GM20431 (cell line): ENCODE measurements around the gene ELMO2.
"Not testable (repeated sequence)": the region's sequence is repeated elsewhere in the genome, so short reads cannot be mapped to it uniquely, and the experiment has no call there.

Source experiments
- in situ Hi-C: fragments of 300-500 bp; cut with MseI, MboI; formaldehyde crosslinking; loops from one replicate; pipeline ENCODE4 v1.15.0; 2020; ENCODE audit warnings: low sequenced_read_pairs; ENCODE audit not compliant: unreplicated experiment

The ELMO2 gene

DNA sequence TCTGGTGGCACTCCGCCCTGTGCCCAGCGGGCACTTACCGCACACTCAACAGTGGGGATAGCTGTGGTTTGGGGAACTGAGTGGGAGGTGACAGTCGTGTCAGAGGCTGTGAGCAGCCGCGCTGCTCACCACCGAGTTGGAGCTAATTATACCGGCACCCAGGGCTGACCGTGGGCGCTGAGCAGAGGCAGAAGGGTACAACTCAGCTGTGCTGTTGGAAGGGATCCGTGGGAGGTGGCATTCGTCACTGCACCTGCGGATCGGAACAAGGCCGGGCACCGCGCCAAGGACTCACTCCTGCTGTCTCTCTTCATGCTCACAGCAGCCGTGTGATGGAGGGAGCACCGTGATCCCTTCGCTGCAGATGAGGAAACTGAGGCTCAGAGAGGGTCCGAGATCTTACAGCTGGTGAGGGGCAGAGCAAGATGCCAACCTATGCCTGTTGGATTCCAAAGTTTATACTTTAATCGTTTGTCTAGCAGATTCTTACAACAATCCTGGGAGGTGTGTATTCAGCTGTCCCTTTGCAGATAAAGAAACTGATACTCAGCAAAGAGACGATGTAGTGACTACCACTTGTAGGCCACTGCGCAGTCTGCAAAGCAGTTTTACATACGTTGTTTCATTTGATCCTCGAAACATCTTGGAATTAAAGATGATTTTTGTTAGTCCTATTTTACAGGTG is 713 bp upstream of the ELMO2 start:
- in situ Hi-C loops, result no loop called here

DNA sequence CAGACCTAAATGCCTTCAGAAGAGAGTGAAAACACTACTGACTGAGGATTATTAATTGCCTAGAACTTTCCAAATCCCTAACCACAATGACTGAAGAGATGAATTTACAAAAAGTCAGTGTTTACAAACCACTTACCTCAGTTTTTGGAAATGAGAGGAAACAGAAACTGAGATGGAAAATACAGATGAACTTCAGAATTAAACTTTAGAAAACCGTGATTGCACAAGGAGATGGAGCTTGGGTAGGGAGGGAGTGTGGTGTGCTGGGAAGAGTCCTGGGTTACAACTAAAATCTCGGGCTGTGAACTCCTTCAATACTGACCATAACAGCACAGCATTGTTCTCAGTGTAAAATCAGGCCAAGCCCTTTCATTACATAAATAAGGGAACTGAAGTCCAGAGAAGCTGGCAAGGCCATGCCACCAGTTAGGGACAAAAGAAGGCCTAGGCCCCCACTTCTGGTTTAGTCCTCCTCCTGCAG is 4.0 kb downstream of the ELMO2 start:
- in situ Hi-C loops, result no loop called here

DNA sequence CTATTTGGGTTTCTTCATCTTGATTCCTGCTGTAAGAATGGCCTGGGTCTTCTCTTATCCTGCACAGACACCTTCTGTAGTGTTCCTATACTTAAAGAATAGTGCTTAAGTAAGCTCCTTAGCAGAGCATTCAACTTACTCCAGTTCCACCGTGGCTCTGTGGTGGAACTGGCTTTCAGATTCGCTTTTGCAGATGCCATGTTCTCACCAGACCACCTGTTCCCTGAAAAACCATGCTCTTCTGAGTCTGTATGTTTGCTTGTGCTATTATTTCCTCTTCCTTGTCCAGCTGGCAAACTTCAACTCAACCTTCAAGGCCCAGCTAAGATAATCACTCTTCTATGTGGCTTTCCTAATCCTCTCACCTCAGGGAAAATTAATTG is 4.9 kb downstream of the ELMO2 start:
- in situ Hi-C loops, result no loop called here

DNA sequence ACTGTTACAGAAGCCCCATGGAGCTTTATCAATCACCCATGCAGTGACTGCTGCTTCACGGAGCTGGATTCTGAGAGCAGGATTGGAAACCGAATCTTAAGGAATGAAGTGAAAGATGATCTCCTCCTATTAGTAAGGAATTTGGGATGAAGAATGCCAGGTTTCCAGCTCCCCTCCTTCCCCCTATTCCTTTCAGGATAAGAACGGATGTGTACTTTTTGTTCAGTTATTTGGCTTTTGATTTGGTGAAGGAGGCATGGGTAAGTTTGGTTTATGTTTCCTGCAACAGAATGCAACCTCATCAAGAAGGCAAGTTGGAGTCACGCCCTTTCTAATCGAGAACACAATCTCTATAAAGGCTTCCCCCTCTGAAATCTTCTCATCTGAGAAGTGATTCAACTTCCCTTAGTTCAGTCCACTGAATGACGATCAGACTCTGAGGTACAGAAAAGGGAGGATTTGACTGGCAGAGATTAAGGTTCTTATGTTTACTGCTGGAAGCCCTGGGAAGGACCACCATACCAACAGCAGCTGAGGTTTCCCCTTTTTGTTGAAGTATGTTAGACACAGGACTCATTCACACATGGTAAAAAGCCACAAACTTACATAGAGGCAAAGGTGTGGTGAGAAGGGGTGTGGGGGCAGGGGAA is 5.5 kb downstream of the ELMO2 start:
- in situ Hi-C loops, result no loop called here

DNA sequence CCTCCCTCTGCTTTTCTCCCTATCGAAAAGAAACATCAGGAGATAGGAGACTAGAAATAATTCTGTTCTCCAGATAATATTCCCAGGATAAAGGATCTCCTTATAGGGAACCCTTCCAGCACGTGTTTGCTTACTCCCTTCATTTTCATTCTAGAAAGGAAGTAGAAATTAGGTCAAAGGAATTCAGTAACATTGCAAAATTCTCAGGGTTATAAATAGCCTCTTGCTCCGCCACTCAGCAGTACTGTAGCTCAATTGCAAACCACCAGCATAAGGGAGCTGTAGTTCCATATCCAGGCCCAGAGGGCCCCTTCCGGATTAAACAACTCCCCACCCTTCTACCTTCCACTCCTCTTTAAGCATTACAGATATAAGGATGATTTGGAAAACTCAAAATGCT is 6.2 kb downstream of the ELMO2 start:
- in situ Hi-C loops, result no loop called here

DNA sequence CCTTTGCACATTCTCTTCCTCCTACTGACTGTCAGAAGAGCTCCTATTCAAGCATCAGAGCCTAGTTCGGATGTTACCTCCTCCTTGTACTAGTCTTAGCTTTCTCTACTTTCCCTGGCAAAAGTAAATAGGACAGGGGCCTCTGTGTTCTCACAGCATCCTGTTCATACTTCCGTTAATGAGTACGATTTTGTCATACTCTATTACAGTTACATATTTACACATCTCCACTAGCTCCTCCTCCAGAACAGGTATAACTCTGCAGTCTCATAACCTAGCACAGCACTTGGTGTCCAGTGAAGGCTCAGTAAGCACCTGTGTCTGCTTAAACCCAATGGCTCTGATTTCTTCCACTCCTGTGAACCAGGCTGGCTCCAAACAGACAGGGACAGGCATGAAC is 7.0 kb downstream of the ELMO2 start:
- in situ Hi-C loops, result no loop called here

DNA sequence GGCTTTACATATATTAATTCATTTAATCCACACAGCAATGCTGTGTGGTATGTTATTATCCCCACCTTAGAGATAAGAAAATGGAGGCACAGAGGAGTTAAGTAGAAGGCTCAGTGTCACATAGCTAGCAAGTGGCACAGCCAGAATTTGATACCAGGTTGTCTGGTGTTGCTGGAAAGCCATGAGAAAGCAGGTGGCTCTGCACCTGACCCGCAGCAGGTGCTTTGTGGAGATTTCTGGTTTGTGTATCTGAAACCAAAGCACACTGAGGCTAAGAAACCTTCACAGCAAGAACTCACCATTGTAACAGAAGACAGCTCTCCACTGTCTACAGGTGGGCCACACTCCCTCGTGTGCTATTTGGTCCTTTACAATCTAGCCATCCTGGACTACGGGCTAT is 7.5 kb downstream of the ELMO2 start:
- in situ Hi-C loops, result no loop called here

DNA sequence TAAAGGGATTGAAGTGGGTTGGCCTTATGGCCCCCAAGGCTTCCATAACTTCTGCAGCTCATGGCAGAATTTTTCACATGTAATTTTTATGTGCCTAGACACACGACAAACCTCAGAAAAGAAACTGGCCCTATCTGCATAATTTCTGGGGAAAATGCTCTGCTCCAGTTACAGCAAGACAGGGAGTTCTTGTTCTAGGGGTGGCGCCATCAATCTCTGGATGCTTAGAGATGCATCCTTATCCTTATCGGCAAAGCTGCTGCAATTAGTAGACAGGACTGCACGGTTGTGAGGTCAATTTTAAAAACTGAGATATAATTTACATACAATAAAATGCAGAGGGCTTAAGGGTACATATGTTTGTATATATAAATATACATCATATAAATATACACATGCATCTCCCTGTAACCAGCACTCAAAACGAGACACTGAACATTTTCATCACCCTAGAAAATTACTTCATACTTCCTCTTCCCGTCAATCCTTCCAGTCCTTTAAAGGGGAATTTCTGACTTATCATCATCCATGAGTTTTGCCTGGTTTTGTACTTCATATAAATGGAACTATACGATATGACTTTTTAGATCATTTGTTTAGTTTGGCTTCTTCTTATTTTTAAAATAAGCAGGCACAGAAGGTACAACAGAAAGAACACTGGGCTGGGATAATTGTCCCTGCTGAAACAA is 10.2 kb downstream of the ELMO2 start:
- in situ Hi-C loops, result no loop called here

DNA sequence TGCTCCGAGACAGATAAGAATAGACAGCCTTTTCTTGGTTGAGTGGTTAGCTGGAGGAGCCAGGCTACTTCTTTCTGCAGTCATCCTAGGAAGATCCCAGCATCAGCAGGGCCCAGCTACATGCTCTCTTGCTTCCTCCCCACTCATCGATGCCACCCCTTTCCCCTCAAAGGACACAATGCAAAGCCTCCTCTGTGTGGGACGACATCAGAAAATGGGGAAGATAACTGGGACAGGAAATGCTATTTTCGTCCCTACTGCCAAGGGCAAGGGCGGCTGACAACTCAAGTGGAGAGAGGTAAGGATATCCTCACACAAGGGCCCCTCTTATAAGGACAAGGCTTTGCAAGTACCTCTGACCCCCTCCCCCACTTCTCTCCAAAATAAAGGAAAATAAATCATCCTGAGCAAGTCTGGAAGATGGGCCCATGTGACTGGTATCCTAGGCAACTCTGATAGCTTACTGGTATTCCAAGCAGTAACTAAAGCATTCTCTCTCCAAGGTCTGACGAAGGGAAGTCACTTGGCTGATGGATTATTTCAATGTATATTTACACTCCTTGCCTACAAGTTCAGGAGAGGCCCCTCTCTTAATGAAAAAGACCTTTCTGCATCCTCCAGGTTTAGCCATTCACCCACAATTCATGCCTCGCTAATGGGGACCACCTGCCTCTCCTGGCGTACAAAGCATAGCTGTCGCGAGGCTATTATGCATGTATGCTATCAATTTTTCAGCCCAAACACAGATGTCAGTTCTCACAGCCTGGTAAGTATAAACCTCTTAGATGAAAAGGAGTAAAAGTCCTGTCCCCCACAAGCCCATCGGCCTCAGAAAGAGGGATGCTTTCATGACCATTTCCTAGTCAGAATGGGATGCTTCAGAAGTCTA is 11.3 kb downstream of the ELMO2 start:
- in situ Hi-C loops, result no loop called here

DNA sequence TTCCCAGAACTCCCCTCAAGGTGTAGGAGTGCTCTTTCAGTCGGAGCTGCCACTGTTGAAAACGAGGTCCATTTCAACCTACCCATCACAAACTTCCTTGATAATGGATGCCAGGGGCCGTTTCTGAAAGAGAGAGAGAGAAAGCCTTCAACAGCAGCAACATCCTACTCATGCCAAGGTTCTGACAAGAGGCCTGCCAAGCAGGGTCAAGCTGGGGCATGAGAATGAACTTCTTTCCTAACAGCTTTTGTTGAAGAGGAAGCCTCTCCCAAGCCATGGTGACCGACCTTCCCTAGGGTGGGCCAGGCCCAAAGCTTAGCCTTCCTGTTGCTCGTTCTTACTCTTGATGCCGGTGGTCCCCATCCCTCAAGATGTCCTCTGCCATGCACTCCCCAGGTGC is 12.4 kb downstream of the ELMO2 start:
- in situ Hi-C loops, result no loop called here

DNA sequence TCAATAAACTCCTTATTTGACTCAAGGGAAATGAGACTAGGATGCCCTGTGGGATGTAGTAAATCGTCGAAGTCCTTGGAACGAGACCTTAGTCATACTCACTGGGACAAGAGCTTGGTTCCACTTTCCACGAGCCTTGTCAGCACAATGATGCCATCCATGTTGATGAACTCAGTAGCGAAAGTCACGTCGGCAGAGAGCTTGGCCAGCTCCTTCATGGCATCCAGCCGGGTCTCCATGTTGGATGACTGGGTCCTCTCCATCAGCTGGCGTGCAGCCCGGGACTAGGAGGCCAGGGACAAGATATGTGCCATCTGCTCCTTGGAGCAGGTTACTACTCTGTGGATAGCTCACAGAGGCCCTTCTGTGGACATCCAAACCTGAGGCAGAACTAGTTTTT is 17.5 kb downstream of the ELMO2 start:
- in situ Hi-C loops, result no loop called here

DNA sequence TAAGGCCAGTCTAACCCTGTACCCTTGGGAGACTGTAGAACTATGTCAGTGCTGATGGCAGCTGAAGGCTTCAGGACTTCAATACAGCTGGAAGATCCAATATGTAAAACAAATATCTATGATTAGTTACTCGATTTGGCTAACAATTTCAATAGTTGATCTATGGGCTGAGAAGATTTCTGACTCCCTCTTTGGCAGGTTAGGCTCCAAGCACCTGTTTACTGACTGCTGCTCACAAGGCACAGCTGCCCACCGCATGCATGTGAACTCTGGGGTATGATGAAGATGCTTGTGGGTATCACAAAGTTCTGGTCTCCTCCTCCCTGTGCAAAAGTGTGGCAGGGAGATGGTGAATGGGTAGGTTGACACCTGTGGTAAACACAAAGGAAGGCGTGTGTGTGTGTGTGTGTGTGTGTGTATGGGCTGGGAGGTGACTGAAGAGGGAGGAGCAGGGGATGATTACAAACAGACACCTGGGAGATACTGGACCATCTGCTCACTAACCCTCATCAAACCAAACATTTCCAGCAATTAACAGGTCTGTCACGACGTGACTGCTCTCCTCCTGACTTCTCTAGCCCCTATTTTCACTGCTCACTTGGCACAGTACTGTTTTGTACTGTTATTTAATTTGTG is 18.1 kb downstream of the ELMO2 start:
- in situ Hi-C loops, result no loop called here

DNA sequence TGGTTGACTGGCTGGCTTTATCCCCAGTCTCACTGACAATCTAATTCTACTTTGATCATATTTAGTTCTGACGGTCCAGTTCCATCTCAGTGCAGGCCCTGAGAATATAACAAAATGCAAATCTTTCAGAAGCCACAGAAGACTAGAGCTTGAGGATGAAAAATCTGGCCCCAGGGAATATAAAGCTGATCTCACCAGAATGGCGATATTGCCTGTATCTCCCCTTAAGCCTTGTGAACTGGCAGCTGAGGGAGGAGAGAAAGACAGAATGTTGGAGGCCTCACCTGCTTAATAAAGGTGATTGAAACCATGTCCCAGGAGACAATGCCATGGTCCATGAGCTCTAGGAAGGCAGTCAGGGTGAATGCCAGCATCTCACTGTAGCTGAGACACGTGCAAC is 19.4 kb downstream of the ELMO2 start:
- in situ Hi-C loops, result not testable (repeated sequence)

DNA sequence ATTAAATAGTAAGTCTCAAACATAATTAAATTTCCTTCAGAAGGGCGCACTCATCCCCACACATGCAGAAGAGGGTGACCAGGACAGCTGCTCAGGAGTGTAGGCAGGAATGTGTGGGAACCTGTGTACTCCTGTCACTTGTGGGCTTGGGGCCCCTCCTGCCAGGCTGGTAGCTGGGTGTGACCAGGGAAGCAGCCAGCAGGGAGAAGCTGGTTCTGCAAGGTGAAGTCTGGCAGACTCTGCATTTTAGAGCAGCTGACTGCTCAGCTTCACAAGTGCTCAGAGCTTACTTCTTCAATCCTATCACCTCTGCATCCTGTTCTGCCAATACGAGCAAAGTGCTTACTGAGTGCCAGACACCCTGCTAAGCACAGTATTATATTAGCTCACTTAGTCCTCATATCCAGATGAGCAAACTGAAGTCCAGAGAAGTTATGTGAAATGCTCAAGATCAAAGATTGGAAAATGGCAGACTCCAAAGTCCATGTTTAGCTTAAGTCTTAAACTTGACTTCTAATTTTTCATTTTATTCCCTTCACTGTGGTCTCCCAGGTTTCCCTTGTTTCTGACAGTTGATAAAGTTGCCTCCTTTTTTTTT is 27.9 kb downstream of the ELMO2 start:
- in situ Hi-C loops, result no loop called here

DNA sequence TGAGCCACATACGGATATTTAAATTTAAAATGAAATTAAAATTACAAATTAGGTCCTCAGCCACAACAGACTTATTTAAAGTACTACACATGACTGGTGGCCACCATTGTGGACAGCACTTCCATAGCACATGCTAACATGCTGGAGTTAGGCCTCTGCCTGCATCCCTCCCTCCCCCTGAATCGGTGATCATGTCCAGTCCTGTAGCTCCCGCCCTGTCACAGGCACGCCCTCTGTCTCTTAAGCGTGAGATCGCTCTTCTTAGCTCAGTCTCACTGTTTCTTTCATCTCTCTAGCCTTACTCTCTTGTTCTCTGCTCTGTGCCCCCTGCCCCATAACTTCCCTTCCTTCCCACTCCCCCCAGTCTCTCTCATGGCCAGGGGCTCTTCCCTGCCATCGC is 28.9 kb downstream of the ELMO2 start:
- in situ Hi-C loops, result no loop called here

DNA sequence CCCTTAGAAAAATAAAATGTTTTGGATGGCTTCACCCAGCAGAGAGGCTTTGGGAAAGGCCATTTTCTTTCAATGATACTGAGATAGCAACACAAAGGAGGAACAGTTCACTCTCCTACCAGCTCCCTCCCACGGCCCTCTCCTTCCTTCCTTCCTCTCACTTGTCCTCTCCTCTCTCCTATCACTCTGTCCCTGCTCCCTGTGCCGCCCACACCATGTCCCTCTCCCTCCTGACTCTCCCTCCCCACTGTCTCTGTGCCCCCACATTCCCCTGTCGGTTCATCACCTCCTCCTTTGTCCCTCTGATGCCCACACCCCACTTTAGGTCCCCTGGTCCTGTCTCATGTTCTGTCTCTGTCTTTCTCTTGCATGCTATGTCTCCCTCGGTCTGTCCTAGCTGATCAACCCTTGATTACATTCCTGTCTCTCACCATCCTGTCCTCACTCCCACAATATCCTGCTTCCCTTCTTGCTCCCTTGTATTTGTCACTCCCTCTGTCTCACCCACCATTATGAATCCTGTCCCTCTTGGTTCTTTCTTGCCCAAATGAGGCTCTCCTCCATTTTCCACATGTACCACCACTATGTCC is 30.1 kb downstream of the ELMO2 start:
- in situ Hi-C loops, result no loop called here

DNA sequence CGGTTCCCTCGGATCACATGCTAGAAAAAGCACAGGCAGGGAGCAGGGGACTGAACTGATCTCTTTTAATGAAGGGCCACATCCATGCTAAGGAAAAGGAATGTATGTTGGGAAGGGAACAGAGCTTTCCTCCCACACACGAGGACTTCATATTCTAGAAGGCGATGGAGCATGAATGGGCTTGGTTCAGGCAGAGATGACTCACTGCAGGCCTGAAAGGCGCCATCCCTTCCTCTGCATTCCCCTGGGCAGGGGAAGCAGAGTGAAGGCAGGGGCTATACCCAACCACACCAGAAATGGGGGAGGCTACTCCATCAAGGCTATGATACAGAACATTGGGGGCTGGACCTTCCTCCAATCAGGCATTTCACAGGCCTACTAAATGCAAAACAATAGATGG is 30.6 kb downstream of the ELMO2 start:
- in situ Hi-C loops, result no loop called here

DNA sequence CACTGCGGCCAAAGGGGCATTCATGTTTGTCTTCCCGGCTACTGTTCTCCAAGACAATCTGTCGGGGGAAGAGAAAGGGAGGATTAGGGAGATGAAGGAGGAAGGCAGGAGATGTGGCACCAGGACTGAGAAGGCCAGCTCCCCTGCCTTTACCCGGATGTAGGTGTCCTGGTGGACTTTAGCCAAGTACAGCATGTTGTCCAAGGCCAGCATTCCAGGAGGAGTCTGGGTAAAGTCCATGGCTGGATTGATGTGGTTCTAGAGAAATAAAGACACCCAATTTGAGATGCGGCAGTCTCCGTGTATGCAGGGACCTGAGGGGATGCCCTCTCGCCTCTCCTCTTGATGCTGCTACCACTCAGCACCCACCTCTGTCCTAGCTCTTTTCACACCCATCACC is 32.0 kb downstream of the ELMO2 start:
- in situ Hi-C loops, result no loop called here

DNA sequence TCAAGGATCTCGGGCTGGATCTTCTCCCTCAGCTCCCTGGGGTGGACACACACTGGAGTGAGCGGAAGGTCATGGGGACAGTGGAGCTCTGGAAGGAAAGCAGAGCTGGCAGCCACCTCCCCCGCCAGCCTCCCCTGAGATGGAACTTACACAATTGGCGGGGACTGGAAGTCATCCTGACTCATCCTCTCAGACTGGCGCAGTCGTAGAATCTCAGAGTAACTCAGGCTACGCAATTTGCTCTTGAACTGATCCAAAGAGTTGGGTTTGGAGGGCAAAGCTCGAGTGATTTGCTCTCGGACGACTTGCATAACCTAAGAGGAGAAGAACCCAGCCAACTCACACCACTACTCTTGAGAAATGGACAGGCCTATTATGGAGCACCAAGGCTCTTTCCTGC is 34.8 kb downstream of the ELMO2 start:
- in situ Hi-C loops, result no loop called here
